Keratinocyte (primary cell): ENCODE results near the gene ECEL1. TPM values are rescaled to one million over a fixed set of nuclear protein-coding genes. Genes with fewer than 3 reads are reported as not detected.

Source experiments
- DNase-seq: peaks from one replicate; pipeline ENCODE4 v3.0.0-alpha.2; 2011; ENCODE audit warnings: low read depth, missing footprints, low spot score
- FAIRE-seq: peaks from 2 replicates; lab custom pipeline; 2011; peaks lifted over from hg19 to GRCh38; lab: Jason Lieb, UNC
- H2AFZ ChIP-seq: 2 replicates; pipeline ENCODE4 v1.6.0; 2012; ENCODE audit warnings: low read length, control low read depth, inconsistent platforms; ENCODE audit not compliant: control insufficient read depth
- H3K27ac ChIP-seq: 2 replicates; pipeline ENCODE4 v1.5.1; 2011; ENCODE audit warnings: low read length; ENCODE audit not compliant: control insufficient read depth, insufficient read depth
- H3K27me3 ChIP-seq: 3 replicates; pipeline ENCODE4 v1.6.0; 2011; ENCODE audit warnings: low read length; ENCODE audit not compliant: control insufficient read depth, insufficient read depth; ENCODE audit errors: extremely low read depth
- H3K36me3 ChIP-seq, 2 experiments: 2 replicates in 1 of 2; 3 replicates in 1 of 2; pipeline ENCODE4 v1.5.1; 2011; ENCODE audit warnings: low read length in 2 of 2, mild to moderate bottlenecking in 1 of 2; ENCODE audit not compliant: control insufficient read depth in 2 of 2, insufficient read depth in 2 of 2; ENCODE audit errors: extremely low read depth in 1 of 2
- H3K4me1 ChIP-seq: 3 replicates; pipeline ENCODE4 v1.5.1; 2011; ENCODE audit warnings: low read length; ENCODE audit not compliant: control insufficient read depth, insufficient read depth; ENCODE audit errors: extremely low read depth
- H3K4me2 ChIP-seq: 3 replicates; pipeline ENCODE4 v1.6.0; 2011; ENCODE audit warnings: low read depth, low read length; ENCODE audit not compliant: control insufficient read depth, insufficient read depth; ENCODE audit errors: extremely low read depth
- H3K4me3 ChIP-seq, 3 experiments: fragments of 200-600 bp in 1 of 3; sonication (generic) in 1 of 3; 2 replicates in 2 of 3; 3 replicates in 1 of 3; pipeline ENCODE4 v1.5.1; 2011 to 2016; ENCODE audit warnings: low read length in 3 of 3, mild to moderate bottlenecking in 3 of 3, control low read depth in 2 of 3, inconsistent platforms in 1 of 3, low read depth in 1 of 3, mixed read lengths in 1 of 3, mixed run types in 1 of 3, moderate library complexity in 1 of 3; ENCODE audit not compliant: control insufficient read depth in 2 of 3, insufficient read depth in 2 of 3; ENCODE audit errors: extremely low read depth in 1 of 3
- H3K79me2 ChIP-seq: 2 replicates; pipeline ENCODE4 v1.6.0; 2012; ENCODE audit warnings: low read length; ENCODE audit not compliant: control insufficient read depth, insufficient read depth
- H3K9ac ChIP-seq: 3 replicates; pipeline ENCODE4 v1.6.0; 2011; ENCODE audit warnings: low read length; ENCODE audit not compliant: control insufficient read depth, insufficient read depth; ENCODE audit errors: extremely low read depth
- H3K9me1 ChIP-seq: 3 replicates; pipeline ENCODE4 v1.6.0; 2011; ENCODE audit warnings: low read length; ENCODE audit not compliant: control insufficient read depth, insufficient read depth; ENCODE audit errors: extremely low read depth
- H3K9me3 ChIP-seq: 2 replicates; pipeline ENCODE4 v1.5.1; 2012; ENCODE audit warnings: low read depth, low read length; ENCODE audit not compliant: control insufficient read depth
- H4K20me1 ChIP-seq: 3 replicates; pipeline ENCODE4 v1.6.0; 2011; ENCODE audit warnings: low read length; ENCODE audit not compliant: control insufficient read depth, insufficient read depth; ENCODE audit errors: extremely low read depth
- EZH2 ChIP-seq: IDR thresholded peaks from one replicate; pipeline ENCODE4 v1.6.1; 2012; ENCODE audit warnings: inconsistent platforms, mild to moderate bottlenecking, low read length, moderate library complexity
- dilution Hi-C: fragments of 300-500 bp; cut with MboI; formaldehyde crosslinking; loops from one replicate; pipeline ENCODE4 v1.7.0; 2020; ENCODE audit warnings: low sequenced_read_pairs; ENCODE audit not compliant: extremely low pct_ligation_motif_present
- polyA plus RNA-seq, 5 experiments: library from polyadenylated mRNA; depleted of rRNA in 3 of 5; stranded (reverse) in 3 of 5; stranded (forward) in 1 of 5; unstranded in 1 of 5; fragments of >200 nt; gene quantifications; 1 replicate in 1 of 5; 2 replicates in 3 of 5; 3 replicates in 1 of 5; pipeline versions ENCODE4 v1.2.1 to v1.2.3, GENCODE V29; 2011 to 2012; ENCODE audit warnings: missing spikeins in 2 of 5, low read depth in 1 of 5, low replicate concordance in 1 of 5
- TF ChIP-seq, protein P1 (sequence below), 3 experiments: IDR thresholded peaks in 1 of 3; conservative IDR thresholded peaks in 1 of 3; optimal IDR thresholded peaks in 1 of 3; 2 replicates in 2 of 3; 3 replicates in 1 of 3; pipeline versions ENCODE3 to v1.5.1; 2011; ENCODE audit warnings: low read length in 3 of 3, mild to moderate bottlenecking in 3 of 3, moderate library complexity in 2 of 3, control low read depth in 1 of 3, inconsistent platforms in 1 of 3; ENCODE audit not compliant: insufficient read depth in 2 of 3; ENCODE audit errors: extremely low read depth in 1 of 3

ECEL1 gene
- polyA plus RNA-seq, 1 donor (not counting 4 experiments of a cell fraction or from before 2014, with no cell fraction given) = not detected

DNA sequence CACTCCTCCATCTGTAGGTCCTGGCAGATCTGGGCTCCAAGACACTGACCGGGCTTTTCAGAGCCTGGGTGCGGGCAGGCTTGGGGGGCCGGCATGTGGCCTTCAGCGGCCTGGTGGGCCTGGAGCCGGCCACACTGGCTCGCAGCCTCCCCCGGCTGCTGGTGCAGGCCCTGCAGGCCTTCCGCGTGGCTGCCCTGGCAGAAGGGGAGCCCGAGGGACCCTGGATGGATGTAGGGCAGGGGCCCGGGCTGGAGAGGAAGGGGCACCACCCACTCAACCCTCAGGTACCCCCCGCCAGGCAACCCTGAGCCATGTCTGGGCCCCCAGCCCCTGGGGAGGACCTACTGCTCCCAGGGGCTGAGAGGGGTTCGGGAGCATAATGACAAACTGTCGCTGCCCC is 37.6 kb upstream of the ECEL1 start:
- TF ChIP-seq, protein P1, sequence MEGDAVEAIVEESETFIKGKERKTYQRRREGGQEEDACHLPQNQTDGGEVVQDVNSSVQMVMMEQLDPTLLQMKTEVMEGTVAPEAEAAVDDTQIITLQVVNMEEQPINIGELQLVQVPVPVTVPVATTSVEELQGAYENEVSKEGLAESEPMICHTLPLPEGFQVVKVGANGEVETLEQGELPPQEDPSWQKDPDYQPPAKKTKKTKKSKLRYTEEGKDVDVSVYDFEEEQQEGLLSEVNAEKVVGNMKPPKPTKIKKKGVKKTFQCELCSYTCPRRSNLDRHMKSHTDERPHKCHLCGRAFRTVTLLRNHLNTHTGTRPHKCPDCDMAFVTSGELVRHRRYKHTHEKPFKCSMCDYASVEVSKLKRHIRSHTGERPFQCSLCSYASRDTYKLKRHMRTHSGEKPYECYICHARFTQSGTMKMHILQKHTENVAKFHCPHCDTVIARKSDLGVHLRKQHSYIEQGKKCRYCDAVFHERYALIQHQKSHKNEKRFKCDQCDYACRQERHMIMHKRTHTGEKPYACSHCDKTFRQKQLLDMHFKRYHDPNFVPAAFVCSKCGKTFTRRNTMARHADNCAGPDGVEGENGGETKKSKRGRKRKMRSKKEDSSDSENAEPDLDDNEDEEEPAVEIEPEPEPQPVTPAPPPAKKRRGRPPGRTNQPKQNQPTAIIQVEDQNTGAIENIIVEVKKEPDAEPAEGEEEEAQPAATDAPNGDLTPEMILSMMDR (optimal IDR thresholded peaks at IDR 0.05 in 1 of 3, IDR thresholded peaks at IDR 0.05 in 1 of 3, conservative IDR thresholded peaks at IDR 0.05 in 1 of 3; ENCODE audit: extremely low read depth in 1 of 3, insufficient read depth in 2 of 3, low read length in 3 of 3) = no peak
- FAIRE-seq (no peak), DNase-seq (no peak)
- Histone ChIP-seq H3K27me3 (peaks cover 47% of the 10 kb centered on the region), H3K9me1 (no peaks in the 10 kb centered on the region), H3K36me3 (no peaks in the 10 kb centered on the region), H2AFZ (no peak overlapping the region), H3K9me3 (no peaks in the 10 kb centered on the region), H3K4me3 (no peak overlapping the region), H3K79me2 (no peaks in the 10 kb centered on the region), H3K4me1 (no peaks in the 10 kb centered on the region), H3K27ac (no peak overlapping the region), H3K4me2 (no peak overlapping the region), H3K9ac (no peak overlapping the region), H4K20me1 (no peaks in the 10 kb centered on the region)
- dilution Hi-C loops = no loop called here

DNA sequence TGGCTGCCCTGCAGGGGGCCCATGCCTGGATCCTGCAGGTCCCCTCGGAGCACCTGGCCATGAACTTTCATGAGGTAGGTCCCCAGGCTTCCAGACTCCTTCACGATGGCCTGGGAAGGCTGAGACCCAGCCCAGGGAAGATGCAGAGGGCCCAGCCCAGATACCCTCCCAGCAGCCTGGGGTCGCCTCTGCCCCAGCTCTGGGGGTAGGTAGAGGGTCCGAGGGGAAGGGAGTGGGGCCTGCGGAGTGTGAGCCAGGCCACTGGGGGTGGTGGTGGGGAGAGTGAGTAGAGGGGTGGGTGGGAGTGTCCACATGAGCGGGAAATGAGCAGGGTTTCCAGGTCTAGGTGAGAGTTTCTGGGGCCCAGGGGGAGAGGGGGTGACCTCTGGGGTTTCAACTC is 37.1 kb upstream of the ECEL1 start:
- dilution Hi-C loops = no loop called here
- DNase-seq (no peak), FAIRE-seq (no peak)
- Histone ChIP-seq H3K27ac (no peak overlapping the region), H3K79me2 (no peaks in the 10 kb centered on the region), H3K4me3 (no peak overlapping the region), H3K27me3 (peaks cover 49% of the 10 kb centered on the region), H3K9ac (no peak overlapping the region), H2AFZ (no peak overlapping the region), H3K9me3 (no peaks in the 10 kb centered on the region), H3K4me1 (no peaks in the 10 kb centered on the region), H3K9me1 (no peaks in the 10 kb centered on the region), H3K36me3 (no peaks in the 10 kb centered on the region), H4K20me1 (no peaks in the 10 kb centered on the region), H3K4me2 (no peak overlapping the region)
- TF ChIP-seq, protein P1 (optimal IDR thresholded peaks at IDR 0.05 in 1 of 3, IDR thresholded peaks at IDR 0.05 in 1 of 3, conservative IDR thresholded peaks at IDR 0.05 in 1 of 3; ENCODE audit: extremely low read depth in 1 of 3, insufficient read depth in 2 of 3, low read length in 3 of 3) = no peak
- no peak for TF ChIP-seq EZH2
